ENCODE measurements around the gene PYGO2.
"Not testable (repeated sequence)": the region's sequence is repeated elsewhere in the genome, so short reads cannot be mapped to it uniquely, and the experiment has no call there.

PYGO2 gene

DNA sequence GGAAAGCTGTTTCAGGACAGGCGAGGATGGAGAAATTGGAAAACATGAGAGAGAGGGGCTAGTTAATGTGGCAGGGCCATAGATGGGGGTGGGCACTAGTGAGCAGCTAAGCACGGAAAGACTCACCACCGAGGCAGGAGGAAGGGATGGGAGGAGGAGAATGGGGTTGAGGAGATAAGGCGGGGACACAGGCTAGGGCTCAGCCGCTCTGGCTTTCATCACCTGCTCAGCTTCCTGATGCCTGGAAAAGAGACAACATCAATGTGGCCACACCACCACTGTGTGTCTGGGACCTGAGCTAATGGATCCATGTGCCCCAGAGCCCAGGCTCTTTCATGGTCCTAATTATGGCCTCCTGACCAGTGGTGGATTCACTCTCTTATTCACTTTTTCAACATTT, 52.6 kb downstream of the PYGO2 start:
- DNase-seq (ENCODE audit: low read depth in 3 of 3) = no peak

DNA sequence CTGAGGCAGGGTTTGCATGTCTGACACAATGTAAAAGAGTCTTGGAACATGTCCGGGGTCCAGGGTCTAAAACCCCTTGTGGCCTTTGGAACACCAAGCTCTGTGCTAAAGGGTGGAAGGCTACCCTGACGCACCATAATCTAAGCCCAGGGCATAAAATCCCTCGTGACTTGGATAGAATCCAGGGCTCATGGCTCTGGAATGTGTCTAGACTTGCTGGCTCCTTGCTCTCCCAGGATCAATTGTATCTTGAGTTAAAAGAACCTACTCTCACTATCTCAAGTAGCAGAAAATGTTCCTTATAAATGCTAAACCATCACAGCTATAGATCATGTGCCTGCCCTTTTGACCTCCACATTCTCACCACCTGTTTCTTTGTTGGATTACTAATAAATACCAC, 53.5 kb downstream of the PYGO2 start:
- DNase-seq (ENCODE audit: low read depth in 3 of 3) = not testable (repeated sequence)

Data from stimulated activated CD4-positive, alpha-beta T cell treated with anti-CD3 and anti-CD28 coated beads, TNF-alpha, amount 100 ng/mL, for 48 hours (primary cell).